GM12891 (cell line): ENCODE results near the gene ERN2.

Experiments used
- POLR2A ChIP-seq: IDR thresholded peaks from 2 replicates; pipeline ENCODE4 v1.6.1; 2011; ENCODE audit warnings: low read depth, low read length, control low read depth
- POLR2AphosphoS5 ChIP-seq: IDR thresholded peaks from 2 replicates; pipeline ENCODE4 v1.6.1; 2011; ENCODE audit warnings: low read depth, low read length, control low read depth
- TAF1 ChIP-seq: IDR thresholded peaks from 2 replicates; pipeline ENCODE4 v1.6.1; 2011; ENCODE audit warnings: low read depth, low read length, control low read depth

DNA sequence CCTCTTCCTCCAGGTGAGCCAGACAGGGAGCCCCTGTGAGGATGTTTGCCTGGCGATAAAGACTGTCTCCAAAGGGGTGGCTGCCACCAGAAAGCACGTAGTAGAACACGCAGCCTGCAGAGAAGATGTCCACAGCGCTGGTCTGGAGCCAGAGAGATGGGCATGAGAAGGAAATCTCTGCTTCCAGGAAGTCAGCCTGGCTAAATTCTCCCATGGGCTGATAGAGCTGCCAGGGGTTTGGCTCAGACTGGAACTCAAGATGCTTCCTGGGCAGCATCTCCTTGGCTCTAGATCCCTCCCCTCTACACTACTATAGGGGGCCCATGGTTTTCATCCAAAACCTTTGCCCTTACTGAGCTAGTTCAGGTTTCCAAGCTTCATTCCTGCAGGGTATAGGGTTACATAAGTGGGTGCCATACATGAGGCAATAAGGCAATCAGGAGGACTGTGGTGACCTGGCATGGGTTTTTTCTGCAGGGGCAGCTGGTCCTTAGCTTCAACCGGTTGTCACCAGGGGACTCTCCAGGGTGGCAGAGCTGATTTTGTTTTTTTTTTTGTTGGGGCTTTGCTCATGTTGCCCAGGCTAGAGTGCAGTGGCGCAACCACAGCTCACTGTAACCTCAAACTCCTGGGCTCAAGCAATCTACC, 20.7 kb downstream of the ERN2 start:
- TF ChIP-seq POLR2A (no peak), POLR2AphosphoS5 (no peak), TAF1 (no peak)
